ENCODE measurements around the gene VPS29. TPM values are rescaled to one million over a fixed set of nuclear protein-coding genes. Genes with fewer than 3 reads are reported as not detected.
"Not testable (repeated sequence)": the region's sequence is repeated elsewhere in the genome, so short reads cannot be mapped to it uniquely, and the experiment has no call there.

Gene VPS29
- total and polyA plus RNA-seq, 2 donors: 114 to 158 TPM

DNA sequence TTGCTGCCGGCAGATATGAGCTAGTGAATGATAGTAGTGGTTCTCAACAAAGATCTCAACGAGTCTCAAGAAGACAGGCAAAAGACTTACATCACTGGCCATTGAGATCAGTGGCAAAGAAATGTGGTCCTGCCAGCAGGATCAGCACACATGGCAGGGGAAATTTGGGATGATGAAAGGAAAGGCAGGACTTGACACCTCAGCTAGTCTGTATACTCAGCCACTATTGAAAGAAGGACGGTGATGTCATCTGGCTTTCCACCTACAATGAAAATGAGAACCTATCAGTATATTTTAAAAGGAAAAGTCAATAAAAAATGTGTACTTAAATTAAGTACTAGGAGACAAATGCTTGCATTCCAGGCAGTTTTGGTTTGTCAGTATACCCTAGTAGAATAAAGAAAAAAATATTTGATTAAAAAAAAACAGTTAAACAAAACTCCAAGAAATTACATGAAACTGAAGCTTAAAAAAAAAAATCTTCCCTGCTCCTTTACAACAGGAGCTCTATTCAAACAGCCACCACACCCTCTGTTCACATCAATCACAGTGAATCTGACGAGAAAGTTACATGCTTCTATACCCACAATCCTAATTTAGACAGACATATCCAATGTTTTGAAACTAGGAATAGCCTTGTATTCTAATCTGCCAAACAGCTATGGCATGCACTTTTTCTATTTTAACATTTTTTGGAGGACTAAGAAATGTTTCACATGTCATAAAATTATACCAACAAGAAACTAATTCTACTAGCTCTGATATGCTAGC, 35.1 kb upstream of the VPS29 start:
- no peaks in the 10 kb centered on the region for H3K36me3 ChIP-seq (ENCODE audit: insufficient read depth)
- WGBS: 81% methylated on average over 4 of the region's 4 CpGs
- no peak overlapping the region for H3K27ac ChIP-seq (ENCODE audit: low read depth)
- DNase-seq (ENCODE audit: extremely low spot score): no peak
- no peaks in the 10 kb centered on the region for H3K4me1 ChIP-seq (ENCODE audit: insufficient read depth)
- no peak overlapping the region for H3K4me3 ChIP-seq (ENCODE audit: low read depth, low read length)

GRCh38 chr12:110534811-110535210, 32.9 kb upstream of the VPS29 start:
- no peak overlapping the region for H3K4me3 ChIP-seq (ENCODE audit: low read depth, low read length)
- no peaks in the 10 kb centered on the region for H3K4me1 ChIP-seq (ENCODE audit: insufficient read depth)
- no peaks in the 10 kb centered on the region for H3K36me3 ChIP-seq (ENCODE audit: insufficient read depth)
- WGBS: 71% methylated on average over 6 of the region's 6 CpGs
- no peak for DNase-seq (ENCODE audit: extremely low spot score)
- H3K27ac ChIP-seq (ENCODE audit: low read depth): no peak overlapping the region

DNA sequence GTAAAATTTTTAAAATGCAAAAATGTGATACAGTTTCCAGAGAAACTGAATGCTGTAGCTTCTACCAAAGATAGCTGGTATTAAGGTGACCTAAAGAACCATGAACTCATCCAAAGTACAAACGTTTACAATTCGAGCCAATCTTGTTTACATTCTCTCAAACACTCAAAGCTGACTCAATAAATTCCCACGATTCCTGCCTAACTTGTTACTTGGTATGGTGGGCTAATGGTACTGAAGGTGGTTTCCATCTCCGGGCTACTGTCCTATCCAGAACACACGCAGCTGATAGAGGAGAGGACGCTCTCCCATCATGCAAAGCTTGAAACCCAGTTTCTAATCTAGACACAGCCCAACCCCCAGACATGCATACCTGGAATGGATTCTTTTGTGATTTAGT, 31.7 kb upstream of the VPS29 start:
- DNase-seq (ENCODE audit: extremely low spot score): no peak
- no peaks in the 10 kb centered on the region for H3K4me1 ChIP-seq (ENCODE audit: insufficient read depth)
- H3K36me3 ChIP-seq (ENCODE audit: insufficient read depth): no peaks in the 10 kb centered on the region
- H3K27ac ChIP-seq (ENCODE audit: low read depth): no peak overlapping the region
- 33% methylated on average over 6 of the region's 6 CpGs for WGBS
- H3K4me3 ChIP-seq (ENCODE audit: low read depth, low read length): no peak overlapping the region

GRCh38 chr12:110532644-110533043, 30.7 kb upstream of the VPS29 start:
- H3K4me1 ChIP-seq (ENCODE audit: insufficient read depth): no peaks in the 10 kb centered on the region
- WGBS: 84% methylated on average over 3 of the region's 3 CpGs
- H3K36me3 ChIP-seq (ENCODE audit: insufficient read depth): no peaks in the 10 kb centered on the region
- no peak overlapping the region for H3K27ac ChIP-seq (ENCODE audit: low read depth)
- no peak overlapping the region for H3K4me3 ChIP-seq (ENCODE audit: low read depth, low read length)
- DNase-seq (ENCODE audit: extremely low spot score): no peak

DNA sequence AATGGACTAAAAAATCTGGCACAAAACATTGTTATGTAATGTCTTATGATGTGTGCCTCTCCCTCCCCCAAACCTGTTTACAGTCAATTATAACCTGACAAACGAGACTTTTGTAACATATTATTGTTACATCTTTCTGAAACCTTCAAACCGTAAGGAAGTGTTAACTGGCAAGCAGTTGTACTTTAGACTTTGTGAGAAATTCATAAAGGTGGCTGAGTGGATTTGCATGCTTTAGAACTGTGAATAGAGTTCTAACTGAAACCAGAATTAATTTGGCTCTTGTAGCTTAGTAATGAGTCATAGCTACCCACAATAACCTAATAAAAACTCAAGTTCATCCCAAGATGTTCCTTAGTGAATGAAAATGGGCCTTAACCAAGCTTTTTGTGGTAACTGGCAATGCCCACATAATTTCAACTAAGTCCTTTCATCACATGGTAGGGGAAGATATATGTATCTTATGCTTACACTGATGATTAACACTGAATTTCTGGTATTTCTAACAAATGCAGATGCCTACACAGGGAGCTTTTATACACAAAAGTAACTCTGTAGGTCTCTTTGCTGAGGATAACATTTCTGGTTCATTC, 29.9 kb upstream of the VPS29 start:
- WGBS: 39% methylated on average over 2 of the region's 2 CpGs
- H3K4me1 ChIP-seq (ENCODE audit: insufficient read depth): no peaks in the 10 kb centered on the region
- no peaks in the 10 kb centered on the region for H3K36me3 ChIP-seq (ENCODE audit: insufficient read depth)
- no peak overlapping the region for H3K4me3 ChIP-seq (ENCODE audit: low read depth, low read length)
- no peak overlapping the region for H3K27ac ChIP-seq (ENCODE audit: low read depth)
- DNase-seq (ENCODE audit: extremely low spot score): no peak

GRCh38 chr12:110530511-110530910, 28.6 kb upstream of the VPS29 start:
- H3K36me3 ChIP-seq (ENCODE audit: insufficient read depth): no peaks in the 10 kb centered on the region
- H3K4me3 ChIP-seq (ENCODE audit: low read depth, low read length): no peak overlapping the region
- DNase-seq (ENCODE audit: extremely low spot score): no peak
- H3K27ac ChIP-seq (ENCODE audit: low read depth): no peak overlapping the region
- WGBS: 66% methylated on average over 2 of the region's 2 CpGs
- H3K4me1 ChIP-seq (ENCODE audit: insufficient read depth): no peaks in the 10 kb centered on the region

DNA sequence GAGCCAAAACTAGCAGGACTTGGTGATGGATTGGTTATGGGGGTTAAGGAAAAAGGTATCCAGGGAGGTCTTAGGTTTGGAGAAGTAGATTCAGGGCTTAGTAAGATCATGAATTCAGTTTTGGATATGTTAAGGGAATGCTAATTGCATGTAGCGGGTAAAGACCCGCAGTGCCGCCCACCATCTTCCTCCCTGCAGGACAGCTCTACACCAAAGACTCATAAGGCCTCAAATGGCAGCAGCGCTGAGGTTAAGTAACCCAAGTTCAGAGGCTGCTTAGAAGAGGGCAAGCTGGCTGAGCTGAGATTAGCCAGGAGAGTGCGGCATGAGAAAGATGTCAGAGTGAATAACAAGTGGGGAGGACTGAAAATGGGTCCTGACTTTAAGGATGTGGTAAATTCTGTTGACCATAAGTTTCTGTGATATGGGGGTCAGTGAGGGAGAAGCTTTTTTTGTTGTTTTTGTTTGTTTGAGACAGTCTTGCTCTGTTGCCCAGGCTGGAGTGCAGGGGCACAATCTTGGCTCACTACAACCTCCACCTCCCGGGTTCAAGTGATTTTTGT, 26.4 kb upstream of the VPS29 start:
- no peak for DNase-seq (ENCODE audit: extremely low spot score)
- Histone ChIP-seq H3K36me3 (ENCODE audit: insufficient read depth) (no peaks in the 10 kb centered on the region), H3K4me1 (ENCODE audit: insufficient read depth) (no peaks in the 10 kb centered on the region), H3K4me3 (ENCODE audit: low read depth, low read length) (no peak overlapping the region), H3K27ac (ENCODE audit: low read depth) (no peak overlapping the region)
- WGBS: 94% methylated on average over 6 of the region's 6 CpGs

- not testable (repeated sequence) for H3K4me3 ChIP-seq (ENCODE audit: low read depth, low read length); H3K36me3 ChIP-seq (ENCODE audit: insufficient read depth); H3K27ac ChIP-seq (ENCODE audit: low read depth); H3K4me1 ChIP-seq (ENCODE audit: insufficient read depth); DNase-seq (ENCODE audit: extremely low spot score)
- WGBS: 85% methylated on average over 11 of the region's 11 CpGs
Measured at GRCh38 chr12:110520876-110521712, 19.2 kb upstream of the VPS29 start.

GRCh38 chr12:110518014-110518413, 16.1 kb upstream of the VPS29 start:
- H3K27ac ChIP-seq (ENCODE audit: low read depth); H3K4me1 ChIP-seq (ENCODE audit: insufficient read depth); H3K36me3 ChIP-seq (ENCODE audit: insufficient read depth); H3K4me3 ChIP-seq (ENCODE audit: low read depth, low read length); DNase-seq (ENCODE audit: extremely low spot score): not testable (repeated sequence)
- 93% methylated on average over 8 of the region's 8 CpGs for WGBS

DNA sequence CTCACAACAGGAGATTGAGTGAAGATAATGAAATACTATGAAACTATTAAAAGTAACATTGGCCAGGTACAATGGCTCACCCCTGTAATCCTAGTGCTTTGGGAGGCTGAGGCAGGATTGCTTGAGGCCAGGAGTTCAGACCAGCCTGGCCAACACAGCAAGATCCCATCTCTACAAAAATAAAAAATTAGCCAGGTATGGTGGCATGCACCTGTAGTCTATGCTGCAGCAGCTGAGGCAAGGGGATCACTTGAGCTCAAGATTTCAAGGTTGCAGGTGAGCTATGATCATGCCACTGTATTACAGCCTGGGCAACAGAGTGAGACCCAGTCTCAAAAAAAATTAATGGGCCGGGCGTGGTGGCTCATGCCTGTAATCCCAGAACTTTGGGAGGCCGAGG, 15.1 kb upstream of the VPS29 start:
- H3K36me3 ChIP-seq (ENCODE audit: insufficient read depth): no peaks in the 10 kb centered on the region
- H3K4me1 ChIP-seq (ENCODE audit: insufficient read depth): no peaks in the 10 kb centered on the region
- H3K27ac ChIP-seq (ENCODE audit: low read depth): no peak overlapping the region
- WGBS: 88% methylated on average over 3 of the region's 3 CpGs
- no peak overlapping the region for H3K4me3 ChIP-seq (ENCODE audit: low read depth, low read length)
- DNase-seq (ENCODE audit: extremely low spot score): no peak

DNA sequence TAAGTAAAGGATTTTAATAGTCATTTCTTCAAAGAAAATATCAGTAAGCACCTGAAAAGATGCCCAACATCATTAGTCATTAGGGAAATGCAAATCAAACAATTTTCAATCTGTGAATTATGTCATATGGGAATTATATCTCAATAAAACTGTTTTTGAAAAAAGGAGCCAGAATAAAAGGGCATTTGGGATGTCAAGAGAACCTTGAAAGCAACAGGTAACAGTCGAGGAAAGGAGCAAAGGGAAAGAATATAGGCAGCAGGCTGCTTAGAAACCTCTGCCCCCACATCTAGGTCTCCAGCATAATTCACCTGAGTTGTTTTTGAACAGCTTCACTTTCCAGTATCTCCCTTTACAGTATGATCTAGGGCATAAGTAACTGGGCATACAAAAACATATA, 12.5 kb upstream of the VPS29 start:
- Histone ChIP-seq H3K4me1 (ENCODE audit: insufficient read depth) (no peaks in the 10 kb centered on the region), H3K4me3 (ENCODE audit: low read depth, low read length) (no peak overlapping the region), H3K36me3 (ENCODE audit: insufficient read depth) (no peaks in the 10 kb centered on the region), H3K27ac (ENCODE audit: low read depth) (no peak overlapping the region)
- WGBS: 68% methylated on average over 1 of the region's 1 CpG
- DNase-seq (ENCODE audit: extremely low spot score): no peak

DNA sequence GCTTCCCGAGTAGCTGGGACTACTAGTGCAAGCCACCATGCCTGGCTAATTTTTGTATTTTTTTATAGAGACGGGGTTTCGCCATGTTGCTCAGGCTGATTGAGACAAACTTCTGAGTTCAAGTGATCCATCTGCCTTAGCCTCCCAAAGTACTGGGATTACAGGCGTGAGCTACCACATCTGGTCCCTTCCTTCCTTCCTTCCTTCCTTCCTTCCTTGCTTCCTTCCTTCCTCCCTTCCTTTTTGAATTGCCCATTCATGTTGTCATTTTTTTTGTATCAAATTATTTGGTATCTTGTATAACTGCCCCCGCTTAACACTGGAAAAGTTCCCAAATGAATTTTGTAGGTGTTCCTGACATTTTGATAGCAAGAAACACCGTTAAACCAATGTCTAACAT, 11.9 kb upstream of the VPS29 start:
- no peak for DNase-seq (ENCODE audit: extremely low spot score)
- no peaks in the 10 kb centered on the region for H3K4me1 ChIP-seq (ENCODE audit: insufficient read depth)
- WGBS: 71% methylated on average over 6 of the region's 6 CpGs
- no peak overlapping the region for H3K4me3 ChIP-seq (ENCODE audit: low read depth, low read length)
- no peaks in the 10 kb centered on the region for H3K36me3 ChIP-seq (ENCODE audit: insufficient read depth)
- no peak overlapping the region for H3K27ac ChIP-seq (ENCODE audit: low read depth)

DNA sequence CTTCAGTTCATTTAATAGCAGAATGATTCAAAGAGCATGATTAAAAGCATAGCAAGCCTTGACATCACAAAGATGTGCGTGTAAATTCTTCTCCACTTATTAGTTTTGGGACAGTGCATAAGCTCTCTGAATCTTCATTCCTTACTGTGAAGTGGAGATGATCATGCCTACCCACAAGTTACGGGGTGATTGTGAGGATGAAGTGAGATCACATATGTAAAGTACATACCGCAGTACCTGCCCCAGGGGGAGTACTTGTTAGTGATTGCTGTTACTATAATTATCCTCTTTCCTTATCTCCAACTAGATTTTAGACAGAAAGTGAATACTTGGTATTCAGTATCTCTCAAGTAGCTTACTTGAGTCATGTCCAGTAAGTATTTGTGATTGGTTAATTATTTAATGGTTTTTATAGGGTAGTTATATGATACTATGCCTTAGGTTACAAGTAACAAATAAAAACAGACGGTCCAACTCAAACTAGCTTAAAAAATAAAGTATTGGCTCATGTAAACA, 6.2 kb upstream of the VPS29 start:
- Histone ChIP-seq H3K4me1 (ENCODE audit: insufficient read depth) (no peaks in the 10 kb centered on the region), H3K36me3 (ENCODE audit: insufficient read depth) (no peaks in the 10 kb centered on the region), H3K27ac (ENCODE audit: low read depth) (no peak overlapping the region), H3K4me3 (ENCODE audit: low read depth, low read length) (no peak overlapping the region)
- 79% methylated on average over 4 of the region's 4 CpGs for WGBS
- DNase-seq (ENCODE audit: extremely low spot score): no peak
